WI38 (cell line): ENCODE results near the gene BABAM2.

Experiments used
- H3K4me3 ChIP-seq: 2 replicates; pipeline ENCODE4 v1.5.1; 2011; ENCODE audit warnings: low read depth, mild to moderate bottlenecking, control low read depth, low read length
- TF ChIP-seq, protein P1 (sequence below): IDR thresholded peaks from 2 replicates; pipeline ENCODE4 v1.5.1; 2012; ENCODE audit warnings: low read depth, mild to moderate bottlenecking, control low read depth, low read length

The BABAM2 gene

DNA sequence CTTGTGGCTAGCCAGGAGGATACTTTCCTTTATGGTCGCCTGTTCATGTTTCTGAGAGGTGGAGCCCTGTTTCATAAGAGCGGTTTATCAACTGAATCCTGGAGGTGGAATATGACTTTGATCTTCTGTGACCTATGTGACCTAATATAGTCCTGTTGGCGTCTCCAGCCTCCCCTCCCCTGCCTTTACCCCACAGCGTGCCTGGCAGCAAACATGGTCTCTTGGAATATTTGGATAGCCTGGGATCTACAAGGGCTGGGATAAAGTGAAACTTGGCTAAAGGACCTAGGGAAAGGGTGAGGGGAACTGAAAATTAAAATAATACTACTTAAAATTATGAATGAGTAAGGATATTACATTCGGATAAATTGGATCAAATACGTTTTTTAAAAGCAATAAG lies 246.0 kb downstream of the BABAM2 start:
- H3K4me3 ChIP-seq, result no peak overlapping the region

DNA sequence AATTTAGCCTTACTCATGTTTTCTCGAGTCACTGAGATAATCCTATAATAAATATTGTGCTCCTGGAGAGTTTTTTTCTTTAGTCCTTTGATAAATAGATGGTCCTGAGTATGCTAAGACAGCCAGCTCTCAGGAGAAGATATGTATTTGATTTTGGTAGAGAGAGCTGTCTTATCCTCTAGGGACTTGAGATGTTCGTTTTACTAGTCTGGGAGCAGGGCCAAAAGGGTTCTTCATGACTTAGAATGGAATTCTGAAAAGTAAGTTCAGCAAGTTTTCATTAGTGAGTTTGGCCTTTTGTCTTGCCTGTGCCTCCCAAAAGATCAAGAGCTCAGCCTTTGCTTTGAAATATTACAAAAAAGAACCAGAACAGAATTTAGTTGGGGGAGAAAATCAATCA lies 246.7 kb downstream of the BABAM2 start:
- TF ChIP-seq, protein P1, sequence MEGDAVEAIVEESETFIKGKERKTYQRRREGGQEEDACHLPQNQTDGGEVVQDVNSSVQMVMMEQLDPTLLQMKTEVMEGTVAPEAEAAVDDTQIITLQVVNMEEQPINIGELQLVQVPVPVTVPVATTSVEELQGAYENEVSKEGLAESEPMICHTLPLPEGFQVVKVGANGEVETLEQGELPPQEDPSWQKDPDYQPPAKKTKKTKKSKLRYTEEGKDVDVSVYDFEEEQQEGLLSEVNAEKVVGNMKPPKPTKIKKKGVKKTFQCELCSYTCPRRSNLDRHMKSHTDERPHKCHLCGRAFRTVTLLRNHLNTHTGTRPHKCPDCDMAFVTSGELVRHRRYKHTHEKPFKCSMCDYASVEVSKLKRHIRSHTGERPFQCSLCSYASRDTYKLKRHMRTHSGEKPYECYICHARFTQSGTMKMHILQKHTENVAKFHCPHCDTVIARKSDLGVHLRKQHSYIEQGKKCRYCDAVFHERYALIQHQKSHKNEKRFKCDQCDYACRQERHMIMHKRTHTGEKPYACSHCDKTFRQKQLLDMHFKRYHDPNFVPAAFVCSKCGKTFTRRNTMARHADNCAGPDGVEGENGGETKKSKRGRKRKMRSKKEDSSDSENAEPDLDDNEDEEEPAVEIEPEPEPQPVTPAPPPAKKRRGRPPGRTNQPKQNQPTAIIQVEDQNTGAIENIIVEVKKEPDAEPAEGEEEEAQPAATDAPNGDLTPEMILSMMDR, result no peak
- no peak overlapping the region for H3K4me3 ChIP-seq

More for the DNA sequence above, 246.0 kb downstream of the BABAM2 start:
- TF ChIP-seq, protein P1, result no peak

DNA sequence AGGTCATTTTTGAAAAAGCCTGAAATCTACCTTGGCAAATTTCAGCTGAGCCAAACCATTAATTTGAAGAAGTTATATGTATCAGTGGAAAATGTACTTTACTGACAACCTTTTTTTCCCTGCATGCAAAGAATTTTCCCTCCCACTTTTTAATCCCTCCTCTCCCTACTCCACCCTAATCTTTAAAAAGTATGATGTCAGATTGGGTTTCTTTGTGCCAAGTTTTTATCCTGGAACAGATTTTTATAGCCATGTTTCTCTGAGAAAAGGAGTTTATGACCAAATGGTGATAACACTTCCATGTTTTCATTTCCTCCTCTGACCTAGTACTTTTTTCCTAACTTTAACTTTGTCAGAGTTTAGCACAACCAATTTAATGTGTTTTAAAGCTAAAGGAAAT lies 251.9 kb downstream of the BABAM2 start:
- no peak overlapping the region for H3K4me3 ChIP-seq
- TF ChIP-seq, protein P1, result no peak

DNA sequence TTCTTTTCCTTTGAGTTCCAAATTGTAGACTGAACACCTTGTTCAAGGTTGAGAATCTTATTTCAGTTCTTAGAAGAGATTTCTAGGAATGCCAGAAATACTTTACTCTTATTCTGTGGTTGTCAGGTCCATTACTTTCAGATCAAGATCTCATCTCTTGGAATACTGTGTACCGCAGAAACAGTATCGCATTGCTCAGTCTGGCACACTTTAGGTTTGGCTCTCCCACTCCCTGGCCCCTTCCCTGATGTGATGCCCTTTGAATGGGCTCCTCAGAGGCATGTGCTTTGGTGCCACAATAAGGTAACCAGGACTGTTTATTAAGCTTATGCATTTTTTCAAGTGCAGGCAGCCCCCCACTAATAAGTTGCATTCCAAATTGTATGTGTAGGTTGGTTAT lies 257.5 kb downstream of the BABAM2 start:
- no peak overlapping the region for H3K4me3 ChIP-seq
- TF ChIP-seq, protein P1, result no peak

DNA sequence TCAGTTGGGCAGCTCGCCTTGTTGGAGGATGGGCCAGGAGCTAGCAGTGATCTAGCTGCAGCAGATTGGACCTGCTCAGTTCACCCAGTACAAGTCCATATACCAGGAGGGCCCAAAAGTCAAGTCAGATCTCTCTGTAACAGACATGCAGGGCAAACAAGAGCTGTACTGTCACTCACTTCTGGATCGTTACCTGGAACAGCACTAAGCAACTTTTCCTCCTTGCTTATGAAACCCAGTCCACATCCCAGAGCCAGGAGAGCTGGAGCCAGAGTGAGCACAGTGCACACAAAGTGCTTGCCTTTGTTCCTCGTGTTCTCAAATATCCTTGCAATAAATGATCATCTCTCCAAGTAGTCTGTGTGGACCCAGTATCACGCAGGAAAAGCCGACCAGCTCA lies 258.0 kb downstream of the BABAM2 start:
- no peak overlapping the region for H3K4me3 ChIP-seq
- TF ChIP-seq, protein P1, result no peak

DNA sequence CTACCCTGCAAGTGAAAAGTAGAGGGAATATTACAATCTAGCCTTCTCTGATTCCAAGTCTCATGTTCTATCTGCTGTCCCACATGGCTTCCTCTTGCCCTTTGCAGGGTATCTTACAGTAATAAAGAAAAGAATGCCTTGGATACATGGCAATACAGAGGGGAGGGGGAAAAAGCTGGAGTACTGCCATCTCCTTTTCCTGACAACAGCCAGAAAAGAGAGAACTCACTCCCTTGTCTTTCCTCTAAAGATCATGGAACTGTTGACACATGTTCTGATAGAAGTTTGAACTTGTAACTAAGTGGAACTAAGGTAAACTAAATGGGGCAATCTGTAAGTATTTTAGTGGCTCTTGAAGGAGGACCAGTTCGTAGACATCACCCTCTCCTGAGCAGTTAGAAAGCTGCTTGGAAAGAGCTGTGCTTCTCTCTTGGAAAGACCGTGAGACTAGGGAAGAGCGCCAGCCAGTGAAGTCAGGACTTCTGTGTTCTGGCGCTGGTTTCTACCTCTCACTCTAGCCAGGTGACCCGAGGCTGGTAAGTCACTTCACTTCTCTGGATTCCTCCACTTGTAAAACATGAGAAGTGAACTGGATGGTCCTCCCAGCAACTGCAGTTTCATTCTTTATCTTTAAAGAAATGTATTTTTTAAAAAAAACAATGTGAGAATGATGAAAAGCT lies 259.8 kb downstream of the BABAM2 start:
- TF ChIP-seq, protein P1, result no peak

DNA sequence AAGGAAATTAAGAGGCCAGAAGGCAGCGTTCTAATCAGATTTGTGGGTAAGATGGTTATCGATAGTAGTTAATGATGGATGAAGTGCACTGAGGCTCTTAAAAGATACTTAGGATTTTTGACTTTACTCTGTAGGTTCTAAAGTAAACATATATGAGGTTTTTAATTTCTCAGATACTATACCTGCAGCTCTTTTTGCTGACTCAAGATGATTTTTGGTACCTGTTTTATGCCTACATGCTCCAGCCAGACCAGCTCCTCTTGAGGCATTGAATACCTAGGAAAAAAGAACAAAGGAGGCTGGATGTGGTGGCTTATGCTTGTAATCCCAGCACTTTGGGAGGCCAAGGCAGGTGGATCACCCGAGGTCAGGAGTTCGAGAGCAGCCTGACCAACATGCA lies 260.5 kb downstream of the BABAM2 start:
- no peak overlapping the region for H3K4me3 ChIP-seq
- TF ChIP-seq, protein P1, result no peak

More for the DNA sequence above, 259.8 kb downstream of the BABAM2 start:
- H3K4me3 ChIP-seq, result no peak overlapping the region
